OCI-LY7 (cell line): ENCODE results near the gene LAMA2. TPM values are rescaled to one million over a fixed set of nuclear protein-coding genes. Genes with fewer than 3 reads are reported as not detected.

Experiments
- BruUV-seq: library from RNA; stranded (reverse); fragments of 400-500 nt; replicated peaks from 2 replicates; lab custom pipeline; 2021; lab: Mats Ljungman, UMichigan
- CTCF ChIA-PET: fragments of 300-600 bp; sonication (Branson Sonifier 250); formaldehyde crosslinking; loops from one replicate; lab custom pipeline; 2022; ENCODE audit warnings: antibody characterized with exemption; ENCODE audit not compliant: unreplicated experiment; lab: Charles Lee
- POLR2A ChIA-PET: fragments of 300-600 bp; sonication (Branson Sonifier 250); formaldehyde crosslinking; loops from one replicate; lab custom pipeline; 2022; ENCODE audit warnings: antibody characterized with exemption; lab: Charles Lee
- DNase-seq: peaks from one replicate; pipeline ENCODE4 v3.0.0-alpha.2; 2015; ENCODE audit warnings: low spot score
- H2AFZ ChIP-seq: fragments of 200-600 bp; sonication (generic), shearing (Covaris generic); 2 replicates; pipeline ENCODE4 v1.6.1; 2014; ENCODE audit warnings: mild to moderate bottlenecking, antibody characterized with exemption, low read length, moderate library complexity
- H3K27ac ChIP-seq: fragments of 200-600 bp; sonication (generic); 2 replicates; pipeline ENCODE4 v1.5.1; 2014; ENCODE audit warnings: mixed run types, low read depth, mild to moderate bottlenecking, moderate library complexity, low read length, inconsistent platforms; ENCODE audit not compliant: poor library complexity, severe bottlenecking
- H3K36me3 ChIP-seq: fragments of 200-600 bp; sonication (generic); 2 replicates; pipeline ENCODE4 v1.6.1; 2014; ENCODE audit warnings: mild to moderate bottlenecking, antibody characterized with exemption, low read length, moderate library complexity, mixed read lengths; ENCODE audit not compliant: insufficient read depth
- H3K4me1 ChIP-seq: fragments of 200-600 bp; sonication (generic); 2 replicates; pipeline ENCODE4 v1.5.1; 2014; ENCODE audit warnings: mild to moderate bottlenecking, low read length; ENCODE audit not compliant: insufficient read depth, poor library complexity, severe bottlenecking
- H3K4me2 ChIP-seq: fragments of 200-600 bp; sonication (generic); 2 replicates; pipeline ENCODE4 v1.6.1; 2014; ENCODE audit warnings: mild to moderate bottlenecking, low read length
- H3K4me3 ChIP-seq: fragments of 200-600 bp; sonication (generic); 2 replicates; pipeline ENCODE4 v1.5.1; 2014; ENCODE audit warnings: mild to moderate bottlenecking, low read depth, low read length; ENCODE audit not compliant: poor library complexity, severe bottlenecking
- H3K79me2 ChIP-seq: fragments of 200-600 bp; sonication (generic); 2 replicates; pipeline ENCODE4 v1.6.1; 2016; ENCODE audit warnings: low read depth, mild to moderate bottlenecking, low read length, moderate library complexity, mixed read lengths; ENCODE audit not compliant: insufficient read depth
- H3K9me2 ChIP-seq: fragments of 200-600 bp; sonication (generic); 2 replicates; pipeline ENCODE4 v1.6.1; 2016; ENCODE audit warnings: mild to moderate bottlenecking, low read length, mixed read lengths; ENCODE audit not compliant: insufficient read depth
- H3K9me3 ChIP-seq: fragments of 200-600 bp; sonication (generic); 2 replicates; pipeline ENCODE4 v1.6.1; 2014; ENCODE audit warnings: mild to moderate bottlenecking, mixed run types, low read length, mixed read lengths
- H4K20me1 ChIP-seq: fragments of 200-600 bp; sonication (generic); 2 replicates; pipeline ENCODE4 v1.6.1; 2014; ENCODE audit warnings: mild to moderate bottlenecking, antibody characterized with exemption, low read length, moderate library complexity, mixed read lengths; ENCODE audit not compliant: insufficient read depth
- EZH2phosphoT487 ChIP-seq: fragments of 200-600 bp; sonication (generic); IDR thresholded peaks from 2 replicates; pipeline ENCODE4 v1.6.1; 2018; ENCODE audit warnings: low read depth, borderline replicate concordance, mild to moderate bottlenecking, mixed run types, antibody characterized with exemption, low read length, moderate library complexity, mixed read lengths
- intact Hi-C: fragments of 100-400 bp; cut with micrococcal nuclease; formaldehyde crosslinking; loops from one replicate; pipeline ENCODE4 v1.10.0; 2022; ENCODE audit not compliant: unreplicated experiment
- total RNA-seq, 2 experiments: library from RNA; depleted of rRNA in 1 of 2; stranded (reverse); fragments of >200 nt in 1 of 2; shearing (Covaris generic) in 1 of 2; gene quantifications; 2 replicates each; pipeline ENCODE4 v1.2.3, GENCODE V29; 2014 to 2022
- TF ChIP-seq, protein P1 (sequence below): fragments of 200-600 bp; sonication (generic); conservative IDR thresholded peaks from 2 replicates; pipeline ENCODE4 v1.5.1; 2014; ENCODE audit warnings: mild to moderate bottlenecking, antibody characterized with exemption, low read length, moderate library complexity, mixed read lengths

Gene LAMA2
- total RNA-seq, 2 experiments from 2014 or later = not detected

DNA sequence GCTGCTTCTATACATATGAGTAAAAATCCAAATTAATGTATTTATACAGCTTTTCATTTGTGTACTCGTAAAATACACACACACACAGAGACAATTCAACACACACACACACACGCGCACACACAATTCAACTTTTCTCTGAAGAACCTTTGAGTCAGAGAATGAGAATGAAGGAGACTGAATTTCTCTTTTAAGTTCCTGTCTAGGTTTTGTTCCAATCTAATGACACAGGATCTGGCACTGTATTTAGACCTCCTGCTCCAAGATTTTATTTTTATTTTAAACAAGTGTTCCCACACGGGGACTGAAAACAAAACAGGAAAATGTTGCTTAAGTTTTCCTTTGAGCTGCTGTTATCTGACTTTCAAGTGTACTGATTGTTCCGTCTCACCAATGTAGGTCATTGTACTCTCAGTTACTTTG lies 250.8 kb downstream of the LAMA2 start:
- no TSS peak for BruUV-seq
- no peak overlapping the region for H3K4me3 ChIP-seq
- POLR2A ChIA-PET = interaction anchor here (0.6 to 1.5 kb wide), 3 partner anchors 8 to 502 kb away, joined by 3 to 4 read pairs (median 4); no protein-coding TSS in a partner anchor
- CTCF ChIA-PET = no interaction called here
- H3K4me1 ChIP-seq = no peaks in the 10 kb centered on the region
- H3K36me3 ChIP-seq = no peaks in the 10 kb centered on the region
- no peak for DNase-seq
- intact Hi-C loops = no loop called here
- no peaks in the 10 kb centered on the region for H3K9me2 ChIP-seq
- no peaks in the 10 kb centered on the region for H3K79me2 ChIP-seq
- H3K9me3 ChIP-seq = no peaks in the 10 kb centered on the region
- TF ChIP-seq EZH2phosphoT487 = no peak
- TF ChIP-seq, protein P1, sequence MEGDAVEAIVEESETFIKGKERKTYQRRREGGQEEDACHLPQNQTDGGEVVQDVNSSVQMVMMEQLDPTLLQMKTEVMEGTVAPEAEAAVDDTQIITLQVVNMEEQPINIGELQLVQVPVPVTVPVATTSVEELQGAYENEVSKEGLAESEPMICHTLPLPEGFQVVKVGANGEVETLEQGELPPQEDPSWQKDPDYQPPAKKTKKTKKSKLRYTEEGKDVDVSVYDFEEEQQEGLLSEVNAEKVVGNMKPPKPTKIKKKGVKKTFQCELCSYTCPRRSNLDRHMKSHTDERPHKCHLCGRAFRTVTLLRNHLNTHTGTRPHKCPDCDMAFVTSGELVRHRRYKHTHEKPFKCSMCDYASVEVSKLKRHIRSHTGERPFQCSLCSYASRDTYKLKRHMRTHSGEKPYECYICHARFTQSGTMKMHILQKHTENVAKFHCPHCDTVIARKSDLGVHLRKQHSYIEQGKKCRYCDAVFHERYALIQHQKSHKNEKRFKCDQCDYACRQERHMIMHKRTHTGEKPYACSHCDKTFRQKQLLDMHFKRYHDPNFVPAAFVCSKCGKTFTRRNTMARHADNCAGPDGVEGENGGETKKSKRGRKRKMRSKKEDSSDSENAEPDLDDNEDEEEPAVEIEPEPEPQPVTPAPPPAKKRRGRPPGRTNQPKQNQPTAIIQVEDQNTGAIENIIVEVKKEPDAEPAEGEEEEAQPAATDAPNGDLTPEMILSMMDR = no peak
- no peaks in the 10 kb centered on the region for H4K20me1 ChIP-seq
- H3K27ac ChIP-seq = no peak overlapping the region
- H2AFZ ChIP-seq = no peak overlapping the region
- no peak overlapping the region for H3K4me2 ChIP-seq

DNA sequence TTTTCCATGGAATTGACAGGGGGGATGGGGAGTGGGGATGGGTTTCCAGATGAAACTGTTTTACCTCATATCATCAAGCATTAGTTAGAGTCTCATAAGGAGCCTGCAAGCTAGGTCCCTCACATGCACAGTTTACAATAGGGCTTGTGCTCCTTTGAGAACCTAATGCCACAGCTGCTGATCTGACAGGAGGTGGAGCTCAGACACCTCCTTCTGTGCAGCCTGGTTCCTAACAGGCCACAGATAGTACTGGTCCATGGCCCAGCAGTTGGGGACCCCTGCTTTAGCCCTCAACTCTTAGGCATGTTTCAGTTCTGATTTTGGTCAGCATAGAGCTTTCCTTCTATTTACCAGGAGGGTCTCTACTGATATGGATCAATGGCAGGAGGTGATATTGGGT lies 251.6 kb downstream of the LAMA2 start:
- ChIA-PET CTCF (no interaction called here), POLR2A (interaction anchor here (0.6 to 1.5 kb wide), 4 partner anchors 9 to 499 kb away, joined by 3 to 4 read pairs (median 3); no protein-coding TSS in a partner anchor)
- intact Hi-C loops = no loop called here
- H3K9me3 ChIP-seq = no peaks in the 10 kb centered on the region
- BruUV-seq = no TSS peak
- no peak for TF ChIP-seq EZH2phosphoT487
- TF ChIP-seq, protein P1 = no peak
- no peaks in the 10 kb centered on the region for H3K9me2 ChIP-seq
- DNase-seq = no peak
- H3K36me3 ChIP-seq = no peaks in the 10 kb centered on the region
- H3K4me1 ChIP-seq = no peaks in the 10 kb centered on the region
- H2AFZ ChIP-seq = no peak overlapping the region
- no peaks in the 10 kb centered on the region for H4K20me1 ChIP-seq
- H3K79me2 ChIP-seq = no peaks in the 10 kb centered on the region
- H3K4me3 ChIP-seq = no peak overlapping the region
- no peak overlapping the region for H3K4me2 ChIP-seq
- H3K27ac ChIP-seq = no peak overlapping the region

DNA sequence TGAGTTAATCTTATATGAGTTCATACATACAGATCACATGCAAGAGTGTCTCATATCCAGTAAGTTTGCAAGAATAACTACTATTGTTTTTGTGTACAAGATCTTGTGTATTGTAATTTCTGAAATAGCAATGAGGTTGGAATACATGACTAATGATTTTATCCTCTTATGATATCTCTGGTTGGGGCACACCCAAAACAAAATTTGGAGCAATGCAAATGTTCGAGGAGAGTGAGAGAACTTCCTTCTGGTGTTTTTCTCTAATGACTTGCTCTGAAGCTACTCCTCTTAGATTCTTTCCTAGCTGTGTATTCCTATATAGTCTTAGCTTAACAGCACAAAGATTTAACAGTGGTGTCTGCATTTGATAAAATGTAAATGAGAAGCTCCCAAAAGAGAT lies 252.5 kb downstream of the LAMA2 start:
- POLR2A ChIA-PET = interaction anchor here (0.6 to 1.5 kb wide), 3 partner anchors 11 to 72 kb away, joined by 3 to 4 read pairs (median 3); no protein-coding TSS in a partner anchor
- Histone ChIP-seq H3K9me2 (no peaks in the 10 kb centered on the region), H3K27ac (no peak overlapping the region), H4K20me1 (no peaks in the 10 kb centered on the region), H3K79me2 (no peaks in the 10 kb centered on the region), H3K4me3 (no peak overlapping the region), H3K9me3 (no peaks in the 10 kb centered on the region), H2AFZ (no peak overlapping the region), H3K36me3 (no peaks in the 10 kb centered on the region), H3K4me2 (no peak overlapping the region), H3K4me1 (no peaks in the 10 kb centered on the region)
- DNase-seq = no peak
- intact Hi-C loops = no loop called here
- TF ChIP-seq, protein P1 = no peak
- no peak for TF ChIP-seq EZH2phosphoT487
- CTCF ChIA-PET = no interaction called here
- BruUV-seq = no TSS peak
